ENCODE data around the gene KCNH5.

- TF ChIP-seq TAF1 (IDR thresholded peaks at IDR 0.05; ENCODE audit: borderline replicate concordance, insufficient read depth, low read length) = no peak
- no peak for TF ChIP-seq POLR2AphosphoS5 (IDR thresholded peaks at IDR 0.05; ENCODE audit: low read depth, low read length)
- TF ChIP-seq REST (IDR thresholded peaks at IDR 0.05; ENCODE audit: insufficient read depth in 1 of 2, low read depth in 2 of 2, low read length in 2 of 2) = no peak
These were observed 302.1 kb downstream of the KCNH5 start for GRCh38 chr14:62743118-62743517.
